HEK293 (cell line): ENCODE data around the gene GJC1.

Experiments used
- GLIS1 ChIP-seq: fragments of 450-650 bp; formaldehyde crosslinking; IDR thresholded peaks from 2 replicates; pipeline ENCODE4 v1.5.1; 2016; ENCODE audit warnings: missing biosample characterization, missing genetic modification characterization
- ZNF223 ChIP-seq: fragments of 450-650 bp; formaldehyde crosslinking; IDR thresholded peaks from 2 replicates; pipeline ENCODE4 v1.5.1; 2016; ENCODE audit warnings: missing biosample characterization, missing genetic modification characterization
- ZNF521 ChIP-seq: fragments of 450-650 bp; formaldehyde crosslinking; IDR thresholded peaks from 2 replicates; pipeline ENCODE4 v1.5.1; 2017; ENCODE audit warnings: missing biosample characterization, mild to moderate bottlenecking, missing genetic modification characterization
- ZNF768 ChIP-seq: fragments of 450-650 bp; formaldehyde crosslinking; IDR thresholded peaks from 2 replicates; pipeline ENCODE4 v1.5.1; 2018; ENCODE audit warnings: missing biosample characterization, mild to moderate bottlenecking, missing genetic modification characterization
- ZNF777 ChIP-seq: fragments of 450-650 bp; formaldehyde crosslinking; IDR thresholded peaks from 2 replicates; pipeline ENCODE4 v1.5.1; 2017; ENCODE audit warnings: missing biosample characterization, missing genetic modification characterization, borderline replicate concordance
- TF ChIP-seq, protein P1 (sequence below): fragments of 450-650 bp; formaldehyde crosslinking; IDR thresholded peaks from 2 replicates; pipeline ENCODE4 v1.5.1; 2017; ENCODE audit warnings: missing biosample characterization, mild to moderate bottlenecking, missing genetic modification characterization, moderate library complexity
- TF ChIP-seq, protein P2 (sequence below): fragments of 450-650 bp; formaldehyde crosslinking; IDR thresholded peaks from 2 replicates; pipeline ENCODE4 v1.5.0; 2017; ENCODE audit warnings: missing biosample characterization, missing genetic modification characterization, borderline replicate concordance
- TF ChIP-seq, protein P3 (sequence below): sonication (generic); formaldehyde crosslinking; IDR thresholded peaks from 2 replicates; pipeline ENCODE4 v1.8.1; 2022; ENCODE audit warnings: mild to moderate bottlenecking, moderate library complexity, missing genetic modification reagents
- TF ChIP-seq, protein P4 (sequence below): fragments of 450-650 bp; IDR thresholded peaks from 2 replicates; pipeline ENCODE4 v1.5.1; 2018; ENCODE audit warnings: missing biosample characterization, mild to moderate bottlenecking, missing genetic modification characterization

DNA sequence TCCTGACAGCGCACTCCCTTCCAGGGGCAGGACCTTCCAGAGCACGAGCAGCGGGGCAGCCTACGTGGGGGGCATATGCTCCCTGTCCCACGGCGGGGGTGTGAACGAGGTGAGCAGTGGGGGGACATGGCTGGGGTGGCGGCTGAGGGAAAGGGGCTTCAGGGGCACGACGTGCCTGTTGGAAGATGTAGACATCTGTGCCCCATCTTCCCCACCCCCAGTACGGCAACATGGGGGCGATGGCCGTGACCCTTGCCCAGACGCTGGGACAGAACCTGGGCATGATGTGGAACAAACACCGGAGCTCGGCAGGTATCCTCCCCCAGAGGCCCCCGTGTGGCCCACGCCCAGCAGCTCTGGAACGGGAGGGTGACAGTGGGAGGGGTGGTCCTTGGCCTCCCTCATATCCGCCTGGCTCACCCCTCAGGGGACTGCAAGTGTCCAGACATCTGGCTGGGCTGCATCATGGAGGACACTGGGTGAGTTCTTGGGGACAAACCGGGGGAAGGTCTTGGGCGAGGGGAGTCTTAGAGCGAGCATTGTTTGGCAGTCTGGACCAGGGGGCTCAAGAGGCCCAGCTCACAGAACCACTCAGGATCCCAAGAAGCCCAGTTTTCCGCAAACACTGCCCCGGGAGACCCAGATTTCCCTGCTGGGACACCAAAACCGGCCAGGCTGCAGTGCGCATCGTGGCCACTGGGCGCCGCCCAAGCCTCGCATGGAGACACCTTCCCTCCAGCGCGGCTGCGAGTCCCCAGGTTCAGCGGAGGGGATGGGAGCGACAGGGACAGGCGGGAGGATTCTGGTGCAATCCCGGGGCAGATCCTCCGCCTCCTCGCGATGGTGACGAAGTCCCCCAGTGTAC, 55.6 kb downstream of the GJC1 start:
- TF ChIP-seq, protein P1, sequence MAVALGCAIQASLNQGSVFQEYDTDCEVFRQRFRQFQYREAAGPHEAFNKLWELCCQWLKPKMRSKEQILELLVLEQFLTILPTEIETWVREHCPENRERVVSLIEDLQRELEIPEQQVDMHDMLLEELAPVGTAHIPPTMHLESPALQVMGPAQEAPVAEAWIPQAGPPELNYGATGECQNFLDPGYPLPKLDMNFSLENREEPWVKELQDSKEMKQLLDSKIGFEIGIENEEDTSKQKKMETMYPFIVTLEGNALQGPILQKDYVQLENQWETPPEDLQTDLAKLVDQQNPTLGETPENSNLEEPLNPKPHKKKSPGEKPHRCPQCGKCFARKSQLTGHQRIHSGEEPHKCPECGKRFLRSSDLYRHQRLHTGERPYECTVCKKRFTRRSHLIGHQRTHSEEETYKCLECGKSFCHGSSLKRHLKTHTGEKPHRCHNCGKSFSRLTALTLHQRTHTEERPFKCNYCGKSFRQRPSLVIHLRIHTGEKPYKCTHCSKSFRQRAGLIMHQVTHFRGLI = no peak
- no peak for TF ChIP-seq ZNF521 (tag by site-specific recombination)
- no peak for TF ChIP-seq ZNF777
- no peak for TF ChIP-seq ZNF223 (tag by site-specific recombination)
- TF ChIP-seq, protein P2, sequence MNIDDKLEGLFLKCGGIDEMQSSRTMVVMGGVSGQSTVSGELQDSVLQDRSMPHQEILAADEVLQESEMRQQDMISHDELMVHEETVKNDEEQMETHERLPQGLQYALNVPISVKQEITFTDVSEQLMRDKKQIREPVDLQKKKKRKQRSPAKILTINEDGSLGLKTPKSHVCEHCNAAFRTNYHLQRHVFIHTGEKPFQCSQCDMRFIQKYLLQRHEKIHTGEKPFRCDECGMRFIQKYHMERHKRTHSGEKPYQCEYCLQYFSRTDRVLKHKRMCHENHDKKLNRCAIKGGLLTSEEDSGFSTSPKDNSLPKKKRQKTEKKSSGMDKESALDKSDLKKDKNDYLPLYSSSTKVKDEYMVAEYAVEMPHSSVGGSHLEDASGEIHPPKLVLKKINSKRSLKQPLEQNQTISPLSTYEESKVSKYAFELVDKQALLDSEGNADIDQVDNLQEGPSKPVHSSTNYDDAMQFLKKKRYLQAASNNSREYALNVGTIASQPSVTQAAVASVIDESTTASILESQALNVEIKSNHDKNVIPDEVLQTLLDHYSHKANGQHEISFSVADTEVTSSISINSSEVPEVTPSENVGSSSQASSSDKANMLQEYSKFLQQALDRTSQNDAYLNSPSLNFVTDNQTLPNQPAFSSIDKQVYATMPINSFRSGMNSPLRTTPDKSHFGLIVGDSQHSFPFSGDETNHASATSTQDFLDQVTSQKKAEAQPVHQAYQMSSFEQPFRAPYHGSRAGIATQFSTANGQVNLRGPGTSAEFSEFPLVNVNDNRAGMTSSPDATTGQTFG (tag by site-specific recombination) = no peak
- 0 out of 2 replicates have a peak, but pooled peaks have one; percentile 22 for TF ChIP-seq GLIS1 (tag by site-specific recombination)
- TF ChIP-seq, protein P3, sequence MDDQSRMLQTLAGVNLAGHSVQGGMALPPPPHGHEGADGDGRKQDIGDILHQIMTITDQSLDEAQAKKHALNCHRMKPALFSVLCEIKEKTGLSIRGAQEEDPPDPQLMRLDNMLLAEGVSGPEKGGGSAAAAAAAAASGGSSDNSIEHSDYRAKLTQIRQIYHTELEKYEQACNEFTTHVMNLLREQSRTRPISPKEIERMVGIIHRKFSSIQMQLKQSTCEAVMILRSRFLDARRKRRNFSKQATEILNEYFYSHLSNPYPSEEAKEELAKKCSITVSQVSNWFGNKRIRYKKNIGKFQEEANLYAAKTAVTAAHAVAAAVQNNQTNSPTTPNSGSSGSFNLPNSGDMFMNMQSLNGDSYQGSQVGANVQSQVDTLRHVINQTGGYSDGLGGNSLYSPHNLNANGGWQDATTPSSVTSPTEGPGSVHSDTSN (CRISPR knock-in tag) = 0 out of 2 replicates have a peak, but pooled peaks have one; percentile 31
- no peak for TF ChIP-seq ZNF768
- TF ChIP-seq, protein P4, sequence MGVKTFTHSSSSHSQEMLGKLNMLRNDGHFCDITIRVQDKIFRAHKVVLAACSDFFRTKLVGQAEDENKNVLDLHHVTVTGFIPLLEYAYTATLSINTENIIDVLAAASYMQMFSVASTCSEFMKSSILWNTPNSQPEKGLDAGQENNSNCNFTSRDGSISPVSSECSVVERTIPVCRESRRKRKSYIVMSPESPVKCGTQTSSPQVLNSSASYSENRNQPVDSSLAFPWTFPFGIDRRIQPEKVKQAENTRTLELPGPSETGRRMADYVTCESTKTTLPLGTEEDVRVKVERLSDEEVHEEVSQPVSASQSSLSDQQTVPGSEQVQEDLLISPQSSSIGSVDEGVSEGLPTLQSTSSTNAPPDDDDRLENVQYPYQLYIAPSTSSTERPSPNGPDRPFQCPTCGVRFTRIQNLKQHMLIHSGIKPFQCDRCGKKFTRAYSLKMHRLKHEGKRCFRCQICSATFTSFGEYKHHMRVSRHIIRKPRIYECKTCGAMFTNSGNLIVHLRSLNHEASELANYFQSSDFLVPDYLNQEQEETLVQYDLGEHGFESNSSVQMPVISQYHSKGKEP (tag by site-specific recombination) = peak; percentile 5; the same call in 1 of the 2 replicates
